AG04450 (cell line): Measurements from ENCODE around the gene AMIGO3. TPM values are rescaled to one million over a fixed set of nuclear protein-coding genes. Genes with fewer than 3 reads are reported as not detected.

Experiments used
- CTCF ChIA-PET: fragments of 300-600, 350-600 bp; formaldehyde crosslinking; extraction: SDS; loops from one replicate; lab custom pipeline; 2022; ENCODE audit warnings: antibody characterized with exemption, inconsistent platforms; lab: Charles Lee
- POLR2A ChIA-PET: fragments of 350-600 bp; formaldehyde crosslinking; extraction: SDS; loops from one replicate; lab custom pipeline; 2021; ENCODE audit warnings: antibody characterized with exemption, inconsistent platforms; lab: Yijun Ruan, JAX
- DNase-seq: peaks from one replicate; pipeline ENCODE4 v3.0.0-alpha.2; 2011; ENCODE audit warnings: low read depth, low spot score
- H3K27ac ChIP-seq: one replicate; pipeline ENCODE4 v1.5.1; 2012; ENCODE audit warnings: low read depth, low read length, control low read depth
- H3K27me3 ChIP-seq: one replicate; pipeline ENCODE4 v1.6.0; 2012; ENCODE audit warnings: low read length; ENCODE audit not compliant: control insufficient read depth, insufficient read depth
- H3K4me3 ChIP-seq: 2 replicates; pipeline ENCODE4 v1.5.1; 2011; ENCODE audit warnings: mild to moderate bottlenecking, low read depth, low read length, control low read depth
- H3K9me3 ChIP-seq: 2 replicates; pipeline ENCODE4 v1.5.1; 2012; ENCODE audit warnings: low read length; ENCODE audit not compliant: control insufficient read depth, insufficient read depth
- CTCF ChIP-seq: IDR thresholded peaks from 2 replicates; pipeline ENCODE4 v1.5.1; 2011; ENCODE audit warnings: low read depth, low read length, control low read depth, inconsistent platforms
- polyA plus RNA-seq: library from polyadenylated mRNA; depleted of rRNA; stranded (reverse); fragments of >200 nt; gene quantifications from 2 replicates; pipeline ENCODE4 v1.2.3, GENCODE V29; 2011

AMIGO3 gene
- polyA plus RNA-seq, 1 experiment, result not detected

GRCh38 chr3:49722896-49723295 is 3.4 kb upstream of the AMIGO3 start:
- peaks cover 11% of the 10 kb centered on the region; the same call in 1 of the 2 replicates for H3K9me3 ChIP-seq
- peak overlapping the region; percentile 100 for H3K4me3 ChIP-seq
- H3K27ac ChIP-seq, result peak overlapping the region; percentile 87
- no peaks in the 10 kb centered on the region for H3K27me3 ChIP-seq
- ChIA-PET CTCF (interaction anchor here (0.9 to 1.1 kb wide), 3 partner anchors 20 to 80 kb away, joined by 3 read pairs; partner anchors contain the start of gene INKA1), POLR2A (interaction anchor here (0.6 kb wide), 1 partner anchor 366 kb away, joined by 3 read pairs; the partner anchor contains the start of gene RBM5)
- TF ChIP-seq CTCF, result no peak
- no peak for DNase-seq

GRCh38 chr3:49721896-49722781 is 2.7 kb upstream of the AMIGO3 start:
- H3K27ac ChIP-seq, result no peak overlapping the region
- TF ChIP-seq CTCF, result no peak
- peak overlapping the region; percentile 100 for H3K4me3 ChIP-seq
- no peak for DNase-seq
- ChIA-PET POLR2A (interaction anchor here (0.6 kb wide), 1 partner anchor 367 kb away, joined by 3 read pairs; the partner anchor contains the start of gene RBM5), CTCF (interaction anchor here (0.9 to 1.8 kb wide), 3 partner anchors 19 to 79 kb away, joined by 3 to 5 read pairs (median 3); no protein-coding TSS in a partner anchor)
- H3K9me3 ChIP-seq, result peaks cover 12% of the 10 kb centered on the region; the same call in 1 of the 2 replicates
- no peaks in the 10 kb centered on the region for H3K27me3 ChIP-seq

GRCh38 chr3:49721596-49721895 is 2.1 kb upstream of the AMIGO3 start:
- Histone ChIP-seq H3K27ac (no peak overlapping the region), H3K27me3 (no peaks in the 10 kb centered on the region), H3K9me3 (peaks cover 12% of the 10 kb centered on the region; the same call in 1 of the 2 replicates), H3K4me3 (no peak overlapping the region)
- ChIA-PET POLR2A (no interaction called here), CTCF (interaction anchor here (0.5 to 1.8 kb wide), 2 partner anchors 20 to 114 kb away, joined by 5 read pairs; no protein-coding TSS in a partner anchor)
- TF ChIP-seq CTCF, result no peak
- no peak for DNase-seq

GRCh38 chr3:49720855-49721595 is 1.5 kb upstream of the AMIGO3 start:
- Histone ChIP-seq H3K27ac (no peak overlapping the region), H3K4me3 (no peak overlapping the region), H3K9me3 (peaks cover 12% of the 10 kb centered on the region; the same call in 1 of the 2 replicates), H3K27me3 (no peaks in the 10 kb centered on the region)
- ChIA-PET CTCF (interaction anchor here (0.5 to 1.8 kb wide), 3 partner anchors 20 to 118 kb away, joined by 5 to 6 read pairs (median 5); no protein-coding TSS in a partner anchor), POLR2A (no interaction called here)
- TF ChIP-seq CTCF, result no peak
- no peak for DNase-seq
